Neuron (in vitro differentiated cells): Measurements from ENCODE around the gene RAPGEFL1.
"Not testable (repeated sequence)": the region's sequence is repeated elsewhere in the genome, so short reads cannot be mapped to it uniquely, and the experiment has no call there.

Experiments used
- H2AFZ ChIP-seq: one replicate; pipeline ENCODE4 v1.6.1; 2013; ENCODE audit warnings: low read depth, mild to moderate bottlenecking, inconsistent platforms, low read length, moderate library complexity
- H3K27me3 ChIP-seq: one replicate; pipeline ENCODE4 v1.6.1; 2013; ENCODE audit warnings: low read length; ENCODE audit not compliant: insufficient read depth
- H3K36me3 ChIP-seq: one replicate; pipeline ENCODE4 v1.6.1; 2013; ENCODE audit warnings: low read length; ENCODE audit not compliant: insufficient read depth
- H3K4me1 ChIP-seq: one replicate; pipeline ENCODE4 v1.6.1; 2013; ENCODE audit warnings: low read length; ENCODE audit not compliant: insufficient read depth
- H3K4me3 ChIP-seq: 2 replicates; pipeline ENCODE4 v1.5.1; 2013; ENCODE audit warnings: mild to moderate bottlenecking, low read length, moderate library complexity
- H3K9me3 ChIP-seq: one replicate; pipeline ENCODE4 v1.6.1; 2013; ENCODE audit warnings: low read length

The RAPGEFL1 gene

DNA sequence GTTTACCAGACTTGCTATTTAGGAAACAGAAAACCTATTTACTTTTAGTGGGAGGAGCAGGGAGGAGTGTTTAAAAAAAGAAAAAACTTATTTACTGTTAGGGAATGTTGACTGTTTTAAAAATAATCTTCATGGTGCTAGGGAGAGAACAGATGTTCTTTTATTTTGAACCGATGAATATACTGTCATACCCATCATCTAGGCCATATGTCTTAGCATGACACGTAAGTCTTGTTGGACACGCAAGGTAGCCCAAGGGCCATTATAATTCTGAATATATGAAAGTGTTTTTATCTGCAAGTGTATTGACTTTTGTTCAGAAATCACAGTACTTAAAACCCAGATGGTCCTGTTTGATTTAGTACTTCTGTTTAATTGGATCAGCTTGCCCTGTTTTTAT lies 53.4 kb downstream of the RAPGEFL1 start:
- no peaks in the 10 kb centered on the region for H3K27me3 ChIP-seq
- no peaks in the 10 kb centered on the region for H3K9me3 ChIP-seq
- no peak overlapping the region for H3K4me3 ChIP-seq
- no peak overlapping the region for H2AFZ ChIP-seq
- no peaks in the 10 kb centered on the region for H3K4me1 ChIP-seq
- peaks cover 26% of the 10 kb centered on the region for H3K36me3 ChIP-seq

DNA sequence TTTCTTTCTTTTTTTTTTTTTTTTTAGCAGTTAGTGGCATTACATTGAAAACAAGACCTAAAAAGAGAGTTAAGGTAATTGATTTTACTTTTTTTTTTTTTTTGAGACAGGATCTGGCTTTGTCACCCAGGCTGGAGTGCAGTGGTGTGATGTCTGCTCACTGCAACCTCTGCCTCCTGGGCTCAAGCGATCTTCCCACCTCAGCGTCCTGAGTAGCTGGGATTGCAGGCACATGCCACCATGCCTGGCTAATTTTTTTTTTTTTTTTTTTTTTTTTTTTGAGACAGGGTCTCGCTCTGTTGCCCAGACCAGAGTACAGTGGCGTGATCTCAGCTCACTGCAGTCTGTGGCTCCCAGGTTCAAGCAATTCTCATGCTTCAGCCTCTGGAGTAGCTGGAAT lies 54.7 kb downstream of the RAPGEFL1 start:
- H3K36me3 ChIP-seq: peaks cover 24% of the 10 kb centered on the region
- H3K4me3 ChIP-seq, H2AFZ ChIP-seq, H3K27me3 ChIP-seq, H3K9me3 ChIP-seq, H3K4me1 ChIP-seq: not testable (repeated sequence)

DNA sequence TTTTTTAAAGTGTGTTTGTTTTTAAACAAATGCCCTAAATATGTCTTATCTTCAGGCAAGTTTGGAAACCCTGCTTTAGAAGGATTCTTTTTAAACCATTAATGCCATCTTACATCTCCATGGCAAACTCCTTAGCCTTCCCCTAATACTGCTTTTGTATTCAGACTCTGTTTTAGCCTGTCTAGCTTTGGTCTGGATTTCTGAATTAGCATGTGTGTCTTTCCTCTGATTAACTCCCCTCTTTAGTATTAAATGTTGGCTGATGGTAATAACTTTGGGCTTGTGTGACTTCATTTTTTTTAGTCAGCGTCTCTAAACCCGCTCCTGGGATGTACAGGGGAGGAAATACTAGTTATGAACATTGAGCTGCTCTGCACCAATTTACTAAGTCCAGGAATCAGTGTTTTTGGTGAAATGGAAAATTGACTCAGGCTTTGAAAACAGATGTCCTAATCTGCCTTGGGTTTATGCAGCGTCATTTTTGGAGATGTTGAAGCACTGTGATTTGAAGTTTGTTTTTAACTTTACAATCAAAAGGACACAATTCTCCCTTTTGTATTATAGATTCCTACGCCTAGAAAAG lies 64.1 kb downstream of the RAPGEFL1 start:
- H3K4me1 ChIP-seq: peaks cover 14% of the 10 kb centered on the region
- no peak overlapping the region for H2AFZ ChIP-seq
- H3K4me3 ChIP-seq: no peak overlapping the region
- no peaks in the 10 kb centered on the region for H3K9me3 ChIP-seq
- no peaks in the 10 kb centered on the region for H3K36me3 ChIP-seq
- H3K27me3 ChIP-seq: no peaks in the 10 kb centered on the region

DNA sequence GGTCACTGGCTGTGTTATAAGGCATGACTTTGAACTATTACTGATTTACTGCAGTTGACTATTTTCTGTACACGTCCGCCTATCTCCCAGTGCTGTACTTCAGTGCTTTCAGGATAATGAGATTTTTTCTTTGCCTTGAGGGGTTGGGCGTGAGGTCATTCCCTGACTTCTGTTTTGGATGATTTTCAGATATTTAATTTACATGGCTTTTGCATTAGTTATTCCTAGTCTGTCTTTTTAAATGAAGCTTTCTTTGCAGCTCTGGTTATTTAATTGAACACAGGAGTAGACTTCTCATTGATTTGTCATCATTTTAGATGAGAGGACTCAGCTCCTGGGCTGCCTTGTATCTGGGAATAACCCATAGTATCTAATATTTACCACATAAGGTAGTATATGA lies 65.5 kb downstream of the RAPGEFL1 start:
- H3K36me3 ChIP-seq: no peaks in the 10 kb centered on the region
- no peaks in the 10 kb centered on the region for H3K9me3 ChIP-seq
- peaks cover 14% of the 10 kb centered on the region for H3K4me1 ChIP-seq
- H3K27me3 ChIP-seq: no peaks in the 10 kb centered on the region
- no peak overlapping the region for H2AFZ ChIP-seq
- no peak overlapping the region for H3K4me3 ChIP-seq

DNA sequence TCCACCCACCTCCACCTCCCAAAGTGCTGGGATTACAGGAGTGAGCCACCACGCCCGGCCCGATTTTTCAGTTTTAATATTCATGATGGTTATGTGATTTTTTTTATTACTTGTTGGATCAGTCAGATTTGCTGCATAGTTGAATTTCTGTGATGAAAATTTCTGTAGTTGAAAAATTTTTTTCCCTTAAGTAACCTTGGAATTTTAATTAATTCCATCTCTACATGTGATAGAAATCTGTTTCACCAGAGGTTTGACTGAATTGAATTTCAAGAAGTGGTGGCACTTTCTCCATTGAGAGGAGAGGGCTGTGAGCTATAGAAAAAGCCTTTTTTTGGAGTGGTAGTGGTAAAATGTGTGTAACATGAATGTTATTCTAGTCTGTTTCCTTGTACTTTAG lies 66.5 kb downstream of the RAPGEFL1 start:
- Histone ChIP-seq H3K36me3 (no peaks in the 10 kb centered on the region), H3K4me1 (peaks cover 15% of the 10 kb centered on the region), H2AFZ (no peak overlapping the region), H3K27me3 (no peaks in the 10 kb centered on the region), H3K9me3 (no peaks in the 10 kb centered on the region), H3K4me3 (no peak overlapping the region)

DNA sequence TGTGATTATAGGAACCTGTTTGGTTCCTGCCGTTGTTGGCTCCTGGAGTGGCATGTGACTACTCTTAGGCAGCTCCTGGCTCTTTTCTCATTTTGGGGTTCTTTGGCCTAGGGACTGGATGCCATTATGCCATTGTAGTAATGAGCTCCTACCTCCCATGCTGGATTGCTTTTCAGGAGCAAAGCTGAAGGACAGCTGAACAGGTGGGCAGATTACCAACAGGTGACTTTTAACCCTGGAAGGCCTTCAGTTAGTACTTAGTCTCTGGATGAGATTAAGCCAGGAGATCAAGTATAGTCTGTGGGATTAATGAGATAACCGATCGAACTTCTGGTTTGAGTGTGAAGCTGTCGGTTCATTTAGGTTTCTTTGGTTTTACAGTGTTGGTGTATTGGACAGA lies 67.0 kb downstream of the RAPGEFL1 start:
- no peaks in the 10 kb centered on the region for H3K9me3 ChIP-seq

More for the DNA sequence above, 67.0 kb downstream of the RAPGEFL1 start:
- Histone ChIP-seq H3K4me3 (no peak overlapping the region), H3K4me1 (peaks cover 20% of the 10 kb centered on the region), H2AFZ (no peak overlapping the region), H3K36me3 (no peaks in the 10 kb centered on the region), H3K27me3 (no peaks in the 10 kb centered on the region)
